GM18870 (cell line): ENCODE measurements around the gene SEC24B.

Experiments used
- ATAC-seq: cut with Tn5 transposase; IDR thresholded peaks from one replicate; pipeline ENCODE4 v1.9.1; 2021; ENCODE audit warnings: moderate library complexity; ENCODE audit not compliant: unreplicated experiment

Gene SEC24B

DNA sequence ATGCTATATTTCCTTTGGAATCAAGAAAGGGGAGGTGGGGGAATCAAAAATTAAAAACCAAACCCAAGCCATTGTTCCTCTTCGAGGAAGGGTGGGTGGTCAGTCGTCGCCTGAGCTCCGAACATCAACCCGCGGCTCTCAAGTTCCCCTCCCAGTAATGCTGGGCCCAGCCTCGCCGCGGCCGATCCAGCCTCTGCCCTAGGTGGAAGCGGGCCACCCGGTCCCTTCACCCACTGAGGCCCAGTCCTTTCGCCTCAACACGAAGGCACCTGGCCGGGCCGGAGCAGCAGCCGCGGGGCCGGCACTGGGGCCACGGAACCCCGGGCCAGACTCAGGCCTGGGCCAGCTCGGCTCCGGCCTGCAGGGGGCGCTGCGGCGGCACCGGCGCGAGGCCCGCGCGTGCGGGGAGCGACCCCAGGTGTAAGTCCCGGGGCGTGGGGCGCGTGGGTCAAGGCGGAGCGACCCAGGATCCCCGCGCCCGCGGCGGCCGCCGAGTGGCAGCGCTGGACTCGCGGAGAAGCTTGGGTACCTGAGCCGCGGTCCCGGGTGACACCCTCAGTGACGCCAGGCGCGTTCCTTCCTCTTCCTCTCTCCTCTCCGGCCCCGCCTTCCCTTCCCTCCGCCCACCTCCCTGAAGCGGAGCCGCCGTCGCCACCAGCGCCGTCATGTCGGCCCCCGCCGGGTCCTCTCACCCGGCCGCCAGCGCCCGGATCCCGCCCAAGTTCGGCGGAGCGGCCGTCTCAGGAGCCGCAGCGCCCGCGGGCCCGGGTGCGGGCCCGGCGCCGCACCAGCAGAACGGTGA, at the start of gene SEC24B:
SEC24B (plus strand) TSS at position 611 of the 802 bp plus-strand sequence; CDS start at position 666, 55 bp downstream.
- peak; percentile 88 for ATAC-seq

- no peak for ATAC-seq
These were observed 49.8 kb upstream of the SEC24B start for GRCh38 chr4:109383823-109384222.

DNA sequence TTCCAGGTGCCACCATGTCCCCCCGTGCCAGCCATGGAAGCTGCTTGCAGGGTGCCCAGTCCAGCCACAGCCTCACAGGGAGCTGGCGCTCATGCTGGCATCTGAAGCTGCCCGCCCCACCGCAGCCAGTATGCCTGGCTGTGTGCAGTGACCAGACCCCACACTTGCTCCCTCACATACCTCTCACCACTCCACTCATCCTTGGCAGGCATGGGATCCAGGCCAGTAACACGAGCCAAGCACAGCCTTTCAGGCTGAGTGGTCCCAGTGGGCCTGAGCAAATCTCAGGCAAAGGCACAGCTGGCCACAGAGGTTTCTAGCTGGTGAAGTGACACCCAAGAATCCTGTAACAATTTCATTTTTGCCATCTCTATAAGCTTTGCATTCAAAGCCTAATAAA, 48.4 kb upstream of the SEC24B start:
- no peak for ATAC-seq

GRCh38 chr4:109389369-109390114, 44.1 kb upstream of the SEC24B start:
- peak; percentile 59 for ATAC-seq

DNA sequence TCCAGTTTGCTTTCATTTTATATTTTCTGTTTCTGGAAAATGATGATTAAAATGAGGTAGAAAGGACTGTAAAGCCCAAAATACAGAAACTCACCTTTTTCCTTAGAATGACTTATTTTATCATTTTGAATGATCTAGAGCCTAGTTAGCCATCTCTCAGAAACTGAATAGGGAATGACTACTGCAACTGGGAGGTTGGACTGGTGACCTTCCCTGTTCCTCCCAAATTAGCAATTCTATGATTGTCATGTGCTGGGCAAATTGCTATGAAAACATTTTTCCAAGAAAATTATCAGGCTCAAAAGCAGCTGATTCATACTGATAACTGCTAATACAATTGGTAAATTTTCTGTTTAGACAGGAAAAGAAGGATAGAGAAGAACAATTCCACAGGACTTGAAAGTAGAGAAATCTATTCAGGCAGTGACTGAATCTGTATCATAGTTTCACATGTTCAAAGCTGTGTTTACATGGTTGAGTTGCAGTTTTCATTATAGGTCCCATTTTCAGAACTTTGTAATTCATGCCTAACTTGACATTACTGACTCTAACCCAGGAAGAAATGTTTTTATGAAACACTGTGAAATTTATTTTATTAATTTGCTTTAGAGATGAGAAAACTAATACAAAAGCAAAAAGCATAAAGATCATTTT, 43.4 kb upstream of the SEC24B start:
- no peak for ATAC-seq

DNA sequence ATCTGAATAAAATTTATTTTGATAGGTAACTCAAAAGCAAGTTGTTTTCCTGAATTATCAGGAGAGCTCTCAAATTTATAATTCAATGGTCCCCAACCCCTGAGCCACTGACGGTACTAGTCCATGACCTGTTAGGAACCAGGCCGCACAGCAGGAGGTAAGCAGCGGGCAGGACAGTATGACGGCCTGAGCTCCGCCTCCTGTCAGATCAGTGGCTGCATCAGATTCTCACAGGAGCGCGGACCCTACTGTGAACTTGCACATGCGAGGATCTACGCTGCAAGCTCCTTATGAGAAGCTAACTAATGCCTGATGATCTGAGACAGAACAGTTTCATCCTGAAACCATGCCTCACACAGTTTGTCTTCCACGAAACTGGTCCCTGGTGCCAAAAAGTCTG, 37.9 kb upstream of the SEC24B start:
- no peak for ATAC-seq

DNA sequence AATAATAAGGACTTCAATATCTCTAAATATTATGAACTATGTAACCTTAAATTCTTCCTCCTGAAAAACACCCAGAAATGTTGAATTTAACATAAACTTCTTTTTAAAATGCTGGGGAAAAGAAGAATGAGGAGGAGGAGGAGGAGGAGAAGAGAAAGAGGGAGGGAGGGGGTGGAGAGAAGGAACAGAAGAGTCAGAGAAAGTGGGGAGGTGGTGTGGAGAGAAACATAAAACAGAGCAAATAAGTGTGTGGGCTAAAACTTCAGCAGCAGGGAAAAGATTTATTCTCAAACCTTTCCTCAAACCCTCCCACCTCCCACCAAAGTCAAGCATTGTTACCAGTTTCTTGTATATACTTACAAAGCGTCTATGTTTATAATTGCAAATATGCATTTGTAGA, 34.7 kb upstream of the SEC24B start:
- ATAC-seq, result no peak

DNA sequence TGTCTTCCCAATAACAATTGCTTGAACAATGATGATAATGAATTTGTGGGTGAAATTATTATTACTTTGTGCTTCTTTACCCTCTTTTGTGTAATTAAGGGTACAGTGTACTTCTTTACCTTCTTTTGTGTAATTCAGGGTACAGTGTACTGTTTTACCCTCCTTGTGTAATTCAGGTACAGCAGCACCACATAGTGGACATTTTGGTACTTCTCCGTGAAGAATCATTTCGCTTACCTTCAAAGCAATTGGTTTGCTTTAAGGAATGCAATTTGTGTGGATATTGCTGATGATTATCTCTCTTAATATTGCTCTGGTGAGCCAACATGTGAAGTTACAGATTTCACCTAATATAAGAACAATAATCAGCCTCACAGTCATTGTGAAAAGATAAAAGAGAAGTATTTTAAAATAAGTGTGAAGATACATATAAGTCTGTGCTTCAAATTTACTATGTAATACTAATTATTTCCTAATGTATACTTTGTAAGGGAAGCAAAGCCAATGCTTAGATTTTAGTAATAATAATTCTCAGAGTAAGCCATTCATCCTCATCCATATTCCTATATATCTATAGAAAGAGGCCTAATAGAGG, 27.2 kb upstream of the SEC24B start:
- ATAC-seq, result peak; percentile 82

DNA sequence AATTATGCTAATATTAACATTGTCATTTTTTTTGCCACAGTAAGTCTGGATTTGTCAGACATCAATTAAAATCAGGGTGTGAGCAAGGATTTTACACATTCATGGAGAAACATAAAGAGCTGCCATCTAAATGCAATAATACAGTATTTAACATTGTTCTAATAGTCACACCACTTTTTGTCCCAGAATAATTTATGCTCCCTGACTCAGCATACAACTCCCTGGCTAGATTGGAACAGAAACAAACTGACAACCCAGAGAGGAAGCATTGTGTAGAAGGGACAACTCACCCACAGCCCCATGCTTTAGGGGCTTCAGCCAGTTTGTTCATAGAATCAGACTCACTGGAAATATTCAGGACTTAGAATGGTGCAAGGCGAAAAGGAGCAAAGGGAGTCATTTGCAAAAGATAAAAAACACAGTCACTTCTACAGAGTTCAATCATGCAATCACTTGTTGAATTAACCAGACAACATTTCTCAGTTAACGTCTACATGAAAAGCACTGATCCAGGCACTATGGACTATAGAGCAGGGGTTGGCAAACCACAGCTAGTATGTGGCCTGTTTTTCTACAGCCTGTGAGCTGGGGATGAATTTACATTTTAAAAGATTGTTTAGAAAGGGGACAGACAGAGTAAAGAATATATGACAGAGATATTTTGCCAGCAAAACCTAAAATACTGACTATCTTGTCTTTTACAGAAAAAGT, 26.4 kb upstream of the SEC24B start:
- no peak for ATAC-seq

GRCh38 chr4:109408711-109409110, 24.9 kb upstream of the SEC24B start:
- ATAC-seq, result no peak

DNA sequence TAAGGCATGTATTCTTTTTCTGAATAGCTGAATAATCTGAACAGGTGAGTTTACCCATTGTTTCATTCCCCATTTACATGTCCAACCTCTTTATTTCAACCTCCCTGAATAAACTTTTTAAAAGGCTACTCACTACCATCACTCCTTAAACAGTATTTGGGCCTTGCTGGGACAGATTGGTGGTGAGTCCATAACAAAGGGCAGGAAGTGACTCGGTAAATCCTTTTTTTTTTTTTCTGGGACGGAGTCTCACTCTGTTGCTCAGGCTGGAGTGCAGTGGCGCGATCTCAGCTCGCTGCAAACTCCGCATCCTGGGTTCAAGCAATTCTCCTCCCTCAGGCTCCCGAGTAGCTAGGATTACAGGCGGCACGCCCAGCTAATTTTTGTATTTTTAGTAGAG, 23.4 kb upstream of the SEC24B start:
- ATAC-seq, result no peak

DNA sequence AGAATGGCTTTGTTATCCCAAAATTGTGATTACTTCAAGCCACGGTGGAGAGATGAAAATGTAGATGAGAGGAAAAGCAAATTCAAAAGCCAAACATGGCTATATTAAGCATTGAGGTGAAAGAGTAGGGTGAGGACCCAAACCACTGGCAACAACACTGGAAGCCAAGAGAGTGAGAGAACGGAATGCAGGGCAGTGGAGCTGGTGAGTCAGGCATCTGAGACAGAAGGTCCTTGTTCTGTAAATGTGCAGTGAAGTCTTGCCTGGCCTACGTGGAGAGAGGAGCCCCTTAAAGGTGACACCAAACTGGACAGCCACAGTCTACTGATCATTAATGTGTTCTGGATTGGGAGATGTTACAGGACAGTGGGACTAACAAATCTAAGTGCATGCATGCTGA, 22.8 kb upstream of the SEC24B start:
- ATAC-seq, result no peak

- ATAC-seq, result no peak
These were observed 21.7 kb upstream of the SEC24B start for GRCh38 chr4:109411964-109412363.

- ATAC-seq, result no peak
These were observed 20.8 kb upstream of the SEC24B start for GRCh38 chr4:109412776-109413175.

DNA sequence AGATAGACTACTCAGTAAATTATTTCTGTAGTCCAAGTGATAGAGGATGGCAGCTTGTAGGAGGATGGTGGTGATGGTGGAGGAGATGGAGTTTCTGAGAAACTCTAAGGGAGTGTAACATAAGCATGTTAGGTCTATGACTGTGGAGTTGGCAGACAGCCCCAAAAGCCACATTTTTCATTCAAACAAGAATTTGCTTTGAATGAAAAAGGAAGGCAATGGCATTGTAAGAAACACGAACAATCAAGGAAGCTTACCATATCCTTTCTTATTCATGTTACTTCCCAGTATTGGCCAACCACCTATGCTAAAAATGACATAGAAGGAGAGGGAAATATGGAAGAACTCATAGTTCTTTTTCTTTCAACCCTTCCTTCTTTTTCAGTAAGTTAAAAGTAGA, 18.7 kb upstream of the SEC24B start:
- ATAC-seq, result no peak

- no peak for ATAC-seq
These were observed 15.0 kb upstream of the SEC24B start for GRCh38 chr4:109418588-109418987.

DNA sequence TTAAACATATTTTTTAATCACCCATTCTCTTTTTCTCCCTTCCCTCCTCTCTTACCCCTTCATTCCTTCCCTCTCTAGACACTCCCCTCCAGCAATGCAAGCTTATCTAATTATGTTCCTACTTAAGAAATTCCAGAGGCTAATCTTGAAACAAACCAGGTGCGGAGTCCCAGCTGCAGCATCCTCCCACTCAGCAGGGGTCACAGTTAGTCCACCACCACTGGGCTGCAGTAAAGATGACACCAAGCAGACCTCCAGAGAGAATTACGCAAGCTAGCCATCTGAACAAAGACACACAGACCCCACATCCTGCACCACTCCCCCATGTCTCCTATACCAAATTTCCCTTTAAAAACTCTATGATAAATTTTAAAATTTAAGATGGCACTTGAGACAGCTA, 13.9 kb upstream of the SEC24B start:
- ATAC-seq, result no peak

GRCh38 chr4:109424093-109424841, 9.3 kb upstream of the SEC24B start:
- no peak for ATAC-seq

GRCh38 chr4:109425405-109425804, 8.2 kb upstream of the SEC24B start:
- ATAC-seq, result no peak

- no peak for ATAC-seq
These were observed 4.1 kb upstream of the SEC24B start for GRCh38 chr4:109429545-109429944.
